ENCODE data around the gene TMEM256.

- no peak for TF ChIP-seq CTCF (conservative IDR thresholded peaks at IDR 0.05; ENCODE audit: low read depth, low read length)
- no peak for TF ChIP-seq EZH2 (IDR thresholded peaks at IDR 0.05; ENCODE audit: borderline replicate concordance, low read depth, low read length, poor library complexity, severe bottlenecking)
Measured at GRCh38 chr17:7388856-7389255, 15.0 kb downstream of the TMEM256 start.

Data from A673 (cell line).